ENCODE data around the gene ERCC4. TPM values are rescaled to one million over a fixed set of nuclear protein-coding genes. Genes with fewer than 3 reads are reported as not detected.
"Not testable (repeated sequence)": the region's sequence is repeated elsewhere in the genome, so short reads cannot be mapped to it uniquely, and the experiment has no call there.

The ERCC4 gene
- polyA plus RNA-seq = 1 to 10 TPM; 1.3 to 4.2 (median 2.0) TPM

- H3K27ac ChIP-seq (ENCODE audit: low read depth, low read length) = no peak within 1 kb of the TSS
- WGBS, 3 donors = 0% methylated on average over 64 of the region's 64 CpGs
Observed at GRCh38 chr16:13919683-13920509, at the start of gene ERCC4. TSS of gene ERCC4 (plus strand) at chr16:13920154. CDS start at chr16:13920166, 12 bp downstream.

GRCh38 chr16:13873835-13874438, 46.0 kb upstream of the ERCC4 start:
- WGBS, 3 donors = 16 to 23% (median 16%) methylated on average over 5 of the region's 5 CpGs
- no peak overlapping the region for H3K27ac ChIP-seq (ENCODE audit: low read depth, low read length)

GRCh38 chr16:13875614-13876284, 44.2 kb upstream of the ERCC4 start:
- WGBS, 3 donors = 81 to 84% (median 81%) methylated on average over 5 of the region's 5 CpGs
- no peak overlapping the region for H3K27ac ChIP-seq (ENCODE audit: low read depth, low read length)

GRCh38 chr16:13883276-13883675, 36.7 kb upstream of the ERCC4 start:
- WGBS, 3 donors = 64 to 72% (median 71%) methylated on average over 11 of the region's 11 CpGs
- H3K27ac ChIP-seq (ENCODE audit: low read depth, low read length) = no peak overlapping the region

- WGBS, 3 donors = 37 to 56% (median 40%) methylated on average over 3 of the region's 3 CpGs
Observed at GRCh38 chr16:13883881-13884280, 36.1 kb upstream of the ERCC4 start.

GRCh38 chr16:13885700-13886099, 34.3 kb upstream of the ERCC4 start:
- no peak overlapping the region for H3K27ac ChIP-seq (ENCODE audit: low read depth, low read length)
- WGBS, 3 donors = 31 to 65% (median 62%) methylated on average over 6 of the region's 6 CpGs

More at GRCh38 chr16:13883881-13884280, 36.1 kb upstream of the ERCC4 start:
- H3K27ac ChIP-seq (ENCODE audit: low read depth, low read length) = no peak overlapping the region

GRCh38 chr16:13886608-13887007, 33.3 kb upstream of the ERCC4 start:
- 56 to 90% (median 90%) methylated on average over 5 of the region's 5 CpGs for WGBS, 3 donors
- H3K27ac ChIP-seq (ENCODE audit: low read depth, low read length) = no peak overlapping the region

- WGBS, 3 donors = 86 to 93% (median 92%) methylated on average over 19 to 22 of the region's 22 CpGs
- H3K27ac ChIP-seq (ENCODE audit: low read depth, low read length) = not testable (repeated sequence)
Observed at GRCh38 chr16:13889323-13889722, 30.6 kb upstream of the ERCC4 start.

- WGBS, 3 donors = 61 to 65% (median 65%) methylated on average over 4 of the region's 4 CpGs
- H3K27ac ChIP-seq (ENCODE audit: low read depth, low read length) = no peak overlapping the region
Observed at GRCh38 chr16:13892301-13892700, 27.7 kb upstream of the ERCC4 start.

GRCh38 chr16:13895516-13895915, 24.4 kb upstream of the ERCC4 start:
- no peak overlapping the region for H3K27ac ChIP-seq (ENCODE audit: low read depth, low read length)
- WGBS, 3 donors = 62 to 72% (median 69%) methylated on average over 1 of the region's 1 CpG

GRCh38 chr16:13896543-13897182, 23.3 kb upstream of the ERCC4 start:
- WGBS, 3 donors = 78 to 83% (median 81%) methylated on average over 4 of the region's 4 CpGs
- H3K27ac ChIP-seq (ENCODE audit: low read depth, low read length) = no peak overlapping the region

- WGBS, 3 donors = 60 to 80% (median 67%) methylated on average over 2 of the region's 2 CpGs
- no peak overlapping the region for H3K27ac ChIP-seq (ENCODE audit: low read depth, low read length)
Observed at GRCh38 chr16:13897806-13898205, 22.1 kb upstream of the ERCC4 start.

- H3K27ac ChIP-seq (ENCODE audit: low read depth, low read length) = no peak overlapping the region
- WGBS, 3 donors = 69 to 89% (median 83%) methylated on average over 3 of the region's 3 CpGs
Observed at GRCh38 chr16:13898233-13898632, 21.7 kb upstream of the ERCC4 start.

- WGBS, 3 donors = 70 to 85% (median 85%) methylated on average over 3 of the region's 3 CpGs
- no peak overlapping the region for H3K27ac ChIP-seq (ENCODE audit: low read depth, low read length)
Observed at GRCh38 chr16:13902052-13902451, 17.9 kb upstream of the ERCC4 start.

GRCh38 chr16:13902677-13903076, 17.3 kb upstream of the ERCC4 start:
- no peak overlapping the region for H3K27ac ChIP-seq (ENCODE audit: low read depth, low read length)
- WGBS, 3 donors = 45 to 72% (median 65%) methylated on average over 3 of the region's 3 CpGs

GRCh38 chr16:13904179-13904691, 15.7 kb upstream of the ERCC4 start:
- 40 to 75% (median 65%) methylated on average over 1 of the region's 1 CpG for WGBS, 3 donors
- H3K27ac ChIP-seq (ENCODE audit: low read depth, low read length) = no peak overlapping the region

GRCh38 chr16:13904822-13905221, 15.1 kb upstream of the ERCC4 start:
- not testable (repeated sequence) for H3K27ac ChIP-seq (ENCODE audit: low read depth, low read length)
- 37 to 55% (median 51%) methylated on average over 8 to 9 of the region's 9 CpGs for WGBS, 3 donors

Measured in adipose tissue (tissue), 3 donors.